Fibroblast of skin of right biceps (primary cell): ENCODE results near the gene SCGB1D1.
"Not testable (repeated sequence)": the region's sequence is repeated elsewhere in the genome, so short reads cannot be mapped to it uniquely, and the experiment has no call there.

Source experiments
- DNase-seq: peaks from one replicate; pipeline ENCODE4 v3.0.0-alpha.2; 2013

The SCGB1D1 gene

DNA sequence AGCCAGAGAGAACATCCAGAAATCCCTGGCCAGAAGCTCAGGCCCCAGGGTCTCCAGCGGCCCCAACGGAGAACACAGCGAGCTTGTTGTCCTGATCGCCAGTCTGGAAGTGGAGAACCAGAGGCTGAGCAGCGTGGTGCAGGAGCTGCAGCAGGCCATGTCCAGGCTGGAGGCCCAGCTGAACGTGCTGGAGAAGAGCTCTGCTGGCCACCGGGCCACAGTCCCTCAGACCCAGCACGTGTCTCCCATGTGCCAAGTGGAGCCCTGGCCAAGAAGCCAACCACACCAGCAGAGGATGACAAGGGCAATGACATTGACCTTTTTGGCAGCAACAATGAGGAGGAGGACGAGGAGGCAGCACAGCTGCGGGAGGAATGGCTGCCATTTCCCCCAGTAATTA is 20.6 kb upstream of the SCGB1D1 start:
- no peak for DNase-seq

DNA sequence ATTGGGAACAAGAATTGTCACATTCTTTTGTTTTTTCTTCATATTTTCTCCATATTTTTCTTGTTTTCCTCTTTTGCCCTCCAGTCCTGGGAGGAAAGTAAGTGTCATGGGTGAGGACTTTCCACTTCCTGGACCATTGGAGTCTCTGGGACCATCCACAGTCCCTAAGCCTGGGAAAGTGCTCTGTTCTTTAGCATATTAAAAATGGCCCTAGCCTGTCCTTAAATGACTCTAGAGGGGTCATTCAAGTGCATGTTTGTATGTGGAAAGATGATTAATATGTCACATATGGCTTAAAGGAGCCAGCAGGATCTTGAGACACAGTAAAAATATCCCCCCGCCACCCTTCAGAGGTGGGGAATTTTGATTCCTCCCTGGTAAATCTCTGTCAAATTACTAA is 20.1 kb upstream of the SCGB1D1 start:
- DNase-seq, result no peak

DNA sequence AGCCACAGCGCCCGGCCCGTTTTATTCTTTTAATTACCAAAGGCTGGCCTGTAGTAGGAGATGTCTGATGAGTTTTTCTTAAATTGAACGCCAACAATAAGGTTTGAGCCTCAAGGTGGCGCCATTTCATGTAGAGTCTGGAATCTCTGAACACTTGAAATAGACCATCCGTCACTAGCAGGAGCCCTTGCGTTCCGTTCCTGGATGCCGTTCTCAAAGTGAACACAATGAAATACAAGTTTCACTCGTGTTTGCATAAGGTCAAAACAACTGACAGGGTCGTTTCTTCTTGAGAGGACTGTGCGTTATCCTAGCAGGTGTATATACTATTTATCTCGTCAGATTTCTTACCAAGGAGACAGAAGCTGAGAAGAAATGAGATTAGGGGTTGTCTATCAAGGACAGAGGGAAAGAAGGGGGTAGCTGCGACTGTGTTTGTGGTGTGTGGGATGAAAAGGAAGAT is 18.7 kb upstream of the SCGB1D1 start:
- DNase-seq, result peak; percentile 62

DNA sequence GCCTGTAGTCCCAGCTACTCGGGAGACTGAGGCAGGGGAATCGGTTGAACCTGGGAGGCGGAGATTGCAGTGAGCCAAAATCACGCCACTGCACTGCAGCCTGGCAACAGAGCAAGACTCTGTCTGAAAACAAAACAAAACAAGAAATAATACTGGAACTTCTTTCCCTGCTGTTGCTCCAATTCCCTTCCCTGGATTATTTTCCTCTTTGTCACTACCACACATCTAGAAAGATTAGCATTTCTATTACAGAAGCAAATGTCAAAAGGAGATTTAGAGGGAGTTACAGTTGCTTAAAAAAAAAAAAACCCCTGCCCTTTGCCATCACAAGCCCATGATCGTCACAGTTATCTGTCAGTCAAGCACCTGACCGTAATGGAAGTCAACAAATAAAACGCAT is 17.7 kb upstream of the SCGB1D1 start:
- DNase-seq, result no peak

DNA sequence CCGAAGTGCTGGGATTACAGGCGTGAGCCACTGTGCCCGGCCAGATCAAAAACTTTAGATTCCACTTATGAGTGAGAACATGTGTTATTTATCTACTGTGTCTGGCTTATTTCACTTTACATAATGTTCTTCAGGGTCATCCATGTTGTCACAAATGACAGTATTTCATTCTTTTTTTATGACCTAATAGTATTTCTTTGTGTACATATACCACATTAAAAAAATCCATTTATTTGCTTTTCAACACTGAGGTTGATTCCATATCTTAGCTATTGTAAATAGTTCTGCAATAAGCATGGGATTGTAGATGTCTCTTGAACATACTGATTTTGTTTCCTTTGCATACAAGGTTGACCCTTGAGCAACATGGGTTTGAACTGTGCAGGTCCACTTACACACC is 13.2 kb upstream of the SCGB1D1 start:
- no peak for DNase-seq

DNA sequence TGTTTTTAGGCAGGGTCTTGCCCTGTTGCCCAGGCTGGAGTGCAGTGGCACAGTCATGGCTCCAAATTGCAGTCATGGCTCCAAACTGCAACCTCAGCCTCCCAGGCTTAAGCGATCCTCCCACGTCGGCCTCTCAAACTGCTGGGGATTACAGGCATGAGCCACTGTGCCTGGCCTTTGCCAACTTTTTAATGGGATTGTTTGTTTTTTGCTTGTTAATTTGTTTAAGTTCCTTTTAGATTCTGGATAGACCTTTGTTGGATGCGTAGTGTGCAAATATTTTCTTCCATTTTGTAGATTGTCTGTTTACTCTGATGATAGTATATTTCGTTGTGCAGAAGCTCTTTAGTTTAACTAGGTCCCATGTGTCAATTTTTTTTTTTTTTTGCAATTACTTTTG is 10.0 kb upstream of the SCGB1D1 start:
- no peak for DNase-seq

DNA sequence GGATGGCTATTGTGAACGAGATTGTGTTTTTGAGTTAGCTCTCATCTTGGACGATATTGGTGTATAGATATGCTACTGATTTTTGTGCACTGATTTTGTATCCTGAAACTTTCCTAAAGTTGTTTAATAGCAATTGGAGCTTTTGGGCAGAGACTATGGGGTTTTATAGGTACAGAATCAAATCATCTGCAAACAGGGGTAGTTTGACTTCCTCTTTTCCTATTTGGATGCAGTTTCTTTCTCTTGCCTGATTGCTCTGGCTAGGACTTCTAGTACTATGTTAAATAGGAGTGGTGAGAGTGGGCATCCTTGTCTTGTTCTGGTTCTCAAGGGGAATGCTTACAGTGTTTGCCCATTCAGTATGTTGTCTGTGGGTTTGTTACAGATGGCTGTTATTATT is 8.9 kb upstream of the SCGB1D1 start:
- no peak for DNase-seq

DNA sequence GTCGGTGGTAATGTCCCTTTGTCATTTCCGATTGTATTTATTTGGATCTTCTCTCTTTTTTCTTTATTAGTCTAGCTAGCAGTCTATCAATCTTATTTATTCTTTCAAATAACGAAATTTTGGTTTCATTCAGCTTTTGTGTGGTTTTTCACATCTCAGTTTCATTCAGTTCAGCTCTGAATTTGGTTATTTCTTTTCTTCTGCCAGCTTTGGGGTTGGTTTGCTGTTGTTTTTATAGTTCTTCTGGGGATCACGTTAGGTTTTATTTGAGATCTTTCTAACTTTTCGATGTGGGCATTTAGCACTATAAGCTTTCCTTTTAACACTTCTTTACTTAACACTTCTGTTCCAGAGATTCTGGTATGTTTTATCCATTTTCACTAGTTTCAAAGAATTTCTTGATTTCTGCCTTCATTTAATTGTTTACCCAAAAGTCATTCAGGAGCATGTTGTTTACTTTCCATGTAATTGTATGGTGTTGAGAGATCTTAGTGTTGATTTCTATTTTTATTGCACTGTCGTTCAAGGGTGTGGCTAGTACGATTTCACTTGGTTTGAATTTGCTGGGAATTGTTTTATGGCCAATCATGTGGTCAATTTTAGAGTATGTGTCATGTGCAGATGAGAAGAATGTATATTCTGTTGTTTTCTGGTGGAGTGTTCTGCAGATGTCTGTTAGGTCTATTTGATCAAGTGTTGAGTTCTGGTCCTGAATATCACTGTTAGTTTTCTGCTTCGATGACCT is 7.7 kb upstream of the SCGB1D1 start:
- DNase-seq, result no peak

DNA sequence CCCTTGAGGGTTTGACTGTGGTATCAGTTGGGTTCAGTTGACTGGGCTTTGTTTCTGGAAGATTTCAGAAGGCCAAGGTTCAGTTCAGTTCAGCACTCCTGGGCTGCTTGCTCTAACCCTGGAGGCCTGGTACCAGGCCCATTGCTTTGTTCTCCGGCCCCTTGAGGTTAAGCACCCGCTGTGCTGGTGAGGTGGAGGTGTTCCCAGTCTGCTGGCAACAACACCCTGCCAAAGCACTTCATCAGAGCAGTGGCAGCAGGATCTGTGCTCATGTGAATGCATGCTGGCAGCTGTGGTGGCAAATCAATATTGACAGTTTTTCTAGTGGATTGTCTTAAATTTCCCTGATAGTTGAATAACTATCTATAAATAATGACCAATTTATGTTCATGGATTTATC is 3.8 kb upstream of the SCGB1D1 start:
- DNase-seq, result no peak

DNA sequence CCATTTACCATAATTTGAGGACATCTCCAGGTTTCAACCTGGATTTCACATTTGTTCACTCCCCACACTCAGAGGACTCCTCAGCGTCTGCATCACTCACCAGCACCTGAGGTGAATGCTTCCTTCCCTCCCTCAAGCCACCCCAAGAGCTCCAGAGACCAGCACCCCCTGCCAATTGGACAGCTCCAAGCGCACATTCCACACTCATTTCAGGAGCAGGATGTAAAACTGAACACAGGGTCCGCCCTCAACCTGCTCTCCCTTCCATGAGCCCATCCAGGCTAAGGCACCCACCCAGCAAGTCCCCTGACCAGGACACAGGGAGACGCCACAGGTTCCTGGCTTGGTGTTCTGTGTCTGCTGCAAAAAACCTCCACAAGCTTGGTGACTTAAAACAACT is 3.9 kb downstream of the SCGB1D1 start:
- peak; percentile 4 for DNase-seq

DNA sequence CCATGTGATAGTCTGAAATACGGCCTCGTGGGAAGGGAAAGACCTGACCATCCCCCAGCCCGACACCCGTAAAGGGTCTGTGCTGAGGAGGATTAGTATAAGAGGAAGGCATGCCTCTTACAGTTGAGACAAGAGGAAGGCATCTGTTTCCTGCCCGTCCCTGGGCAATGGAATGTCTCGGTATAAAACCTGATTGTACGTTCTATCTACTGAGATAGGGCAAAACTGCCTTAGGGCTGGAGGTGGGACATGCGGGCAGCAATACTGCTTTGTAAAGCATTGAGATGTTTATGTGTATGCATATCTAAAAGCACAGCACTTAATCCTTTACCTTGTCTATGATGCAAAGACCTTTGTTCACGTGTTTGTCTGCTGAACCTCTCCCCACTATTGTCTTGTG is 5.0 kb downstream of the SCGB1D1 start:
- DNase-seq, result not testable (repeated sequence)

DNA sequence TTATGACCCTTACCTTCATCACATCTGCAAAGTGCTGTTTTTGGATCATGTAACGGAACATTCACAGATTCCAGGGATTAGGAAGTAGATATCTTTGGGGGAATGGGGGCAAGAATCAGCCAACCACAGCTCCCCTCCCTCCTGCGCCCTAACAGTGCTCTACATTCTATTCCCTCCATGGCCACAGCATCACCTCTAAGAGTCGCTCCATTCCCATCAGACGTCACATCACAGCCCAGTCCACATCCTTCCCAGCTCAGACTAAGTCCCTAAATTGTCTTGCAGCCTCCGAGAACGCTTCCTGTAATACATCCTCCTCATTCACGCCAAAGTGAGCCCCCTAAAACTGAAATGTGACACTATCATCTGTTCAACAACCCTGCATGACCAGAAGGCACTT is 5.9 kb downstream of the SCGB1D1 start:
- no peak for DNase-seq

DNA sequence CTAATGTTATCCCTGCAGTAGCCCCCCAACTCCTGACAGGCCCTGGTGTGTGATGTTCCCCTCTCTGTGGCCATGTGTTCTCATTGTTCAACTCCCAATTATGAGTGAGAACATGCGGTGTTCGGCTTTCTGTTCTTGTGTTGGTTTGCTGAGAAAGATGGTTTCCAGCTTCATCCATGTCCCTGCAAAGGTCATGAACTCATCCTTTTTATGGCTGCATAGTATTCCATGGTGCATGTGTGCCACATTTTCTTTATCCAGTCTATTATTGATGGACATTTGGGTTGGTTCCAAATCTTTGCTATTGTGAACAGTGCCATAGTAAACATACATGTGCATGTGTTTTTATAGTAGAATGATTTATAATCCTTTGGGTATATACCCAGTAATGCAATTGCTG is 7.4 kb downstream of the SCGB1D1 start:
- not testable (repeated sequence) for DNase-seq

DNA sequence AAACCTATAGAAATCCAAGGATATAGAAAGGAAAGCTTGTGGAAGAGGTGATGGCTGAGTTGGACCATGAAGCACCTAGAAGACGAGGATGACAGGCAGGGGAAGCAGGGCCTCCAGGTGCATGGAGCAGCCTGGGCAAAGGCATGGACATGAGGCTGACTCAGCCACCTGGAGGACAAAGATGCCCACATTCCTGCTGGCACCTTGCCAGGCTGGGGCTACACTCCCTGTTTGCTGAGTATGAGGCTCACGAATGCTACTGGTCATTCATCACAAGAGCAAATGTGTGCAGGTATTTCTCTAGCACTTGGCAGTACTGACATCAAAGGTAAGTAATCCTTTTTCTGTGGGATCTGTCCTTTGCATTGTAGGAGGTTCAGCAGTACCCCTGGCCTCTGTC is 11.4 kb downstream of the SCGB1D1 start:
- DNase-seq, result no peak

DNA sequence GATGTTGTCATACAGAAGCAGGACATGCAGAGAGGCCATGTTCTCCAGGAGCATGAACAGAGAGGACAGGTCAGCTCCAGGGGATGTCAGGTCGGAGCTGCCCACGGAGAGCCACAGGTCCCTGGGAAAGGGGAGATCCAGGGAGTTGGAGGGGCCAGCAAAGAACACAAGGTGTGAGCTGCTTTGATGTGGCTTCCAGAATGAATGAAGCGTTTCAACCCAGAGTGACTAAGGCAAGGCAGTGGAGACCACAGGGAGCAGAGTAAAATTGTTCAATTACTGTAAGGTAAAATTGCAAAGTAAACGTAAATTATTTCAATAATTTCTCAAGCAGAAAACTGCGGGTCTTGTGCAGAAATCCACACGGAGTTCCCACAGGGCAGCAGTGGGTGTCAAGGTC is 12.9 kb downstream of the SCGB1D1 start:
- no peak for DNase-seq

DNA sequence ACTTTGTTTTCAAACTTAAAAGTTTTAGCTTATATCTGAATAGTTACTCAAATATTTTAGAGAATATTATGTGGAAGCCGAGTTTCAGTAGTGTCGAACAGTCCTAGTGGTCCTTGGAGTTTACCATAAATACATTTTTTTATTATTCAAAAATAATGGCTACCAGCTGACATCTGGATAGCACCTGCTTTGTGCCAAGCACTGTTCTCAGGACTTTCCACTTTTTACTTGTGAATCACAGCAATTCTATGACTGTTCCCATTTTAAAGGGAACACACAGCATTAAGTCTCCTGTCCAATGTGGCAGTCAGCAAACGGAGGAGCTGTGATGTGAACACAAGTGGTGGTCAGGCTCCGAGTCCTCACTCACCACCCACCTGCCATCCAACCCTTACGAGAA is 14.4 kb downstream of the SCGB1D1 start:
- DNase-seq, result no peak

DNA sequence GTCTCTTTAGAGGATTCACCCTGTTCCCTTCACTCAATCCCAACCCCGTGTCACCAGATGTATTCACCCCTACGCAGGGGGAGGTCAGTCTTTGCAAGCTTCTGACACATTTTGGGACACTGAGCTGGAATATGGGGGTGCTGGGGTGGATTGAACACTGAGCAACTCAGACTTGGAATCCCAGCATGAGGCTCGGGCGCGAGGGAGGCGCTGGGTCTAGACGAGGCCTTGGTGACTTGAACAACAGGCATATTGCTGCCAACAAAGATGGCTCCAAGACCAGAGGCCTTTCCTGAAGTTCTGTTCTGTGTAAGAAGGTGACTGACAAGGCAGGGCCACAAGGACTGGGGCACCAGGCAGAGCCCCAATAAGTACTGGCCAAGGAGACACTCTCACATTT is 15.4 kb downstream of the SCGB1D1 start:
- DNase-seq, result no peak

DNA sequence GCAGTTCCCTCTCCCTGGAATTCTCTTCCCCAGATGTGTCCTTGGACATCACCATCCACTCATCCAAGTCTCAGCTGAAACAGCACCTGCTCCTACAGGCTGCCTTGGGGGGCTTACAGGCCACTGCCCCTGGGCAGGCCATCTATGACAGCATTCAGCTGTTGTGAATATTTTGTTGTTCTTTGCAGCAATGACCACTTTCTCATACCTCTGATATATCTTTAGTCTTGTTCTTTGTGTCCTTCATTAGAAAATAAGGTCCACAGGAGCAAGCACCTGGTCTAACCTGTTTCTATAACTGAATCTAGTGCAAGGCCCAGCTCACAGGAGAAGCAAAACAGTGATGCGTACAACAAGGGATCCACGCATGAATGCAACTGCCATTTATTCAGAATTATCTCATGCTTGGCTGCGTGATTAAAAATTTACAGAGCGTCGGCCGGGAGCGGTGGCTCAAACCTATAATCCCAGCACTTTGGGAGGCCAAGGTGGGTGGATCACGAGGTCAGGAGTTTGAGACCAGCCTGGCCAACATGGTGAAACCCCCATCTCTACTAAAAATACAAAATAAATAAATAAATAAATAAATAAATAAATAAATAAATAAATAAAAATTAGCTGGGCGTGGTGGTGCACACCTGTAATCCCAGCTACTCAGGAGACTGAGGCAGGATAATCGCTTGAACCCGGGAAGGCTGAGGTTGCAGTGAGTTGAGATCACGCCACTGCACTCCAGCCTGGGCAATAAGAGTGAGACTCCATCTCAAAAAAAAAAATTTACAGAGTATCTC is 16.5 kb downstream of the SCGB1D1 start:
- not testable (repeated sequence) for DNase-seq

DNA sequence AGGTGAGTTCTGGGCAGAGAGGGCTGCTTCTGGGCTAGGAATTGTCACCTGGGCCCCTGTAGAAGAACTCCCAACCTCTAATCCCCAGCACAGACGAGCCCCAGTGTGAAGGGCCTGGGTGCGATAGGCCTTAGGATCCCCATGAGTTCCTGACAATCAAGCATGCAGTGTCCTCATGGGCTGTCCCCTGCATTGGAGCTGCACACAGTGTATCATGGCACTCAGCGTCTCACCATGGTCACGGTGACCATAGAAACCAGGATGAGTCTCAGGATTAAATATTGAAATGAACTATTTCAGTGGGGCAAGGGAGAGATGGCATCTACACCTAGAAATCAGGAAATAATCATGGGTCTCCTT is 18.7 kb downstream of the SCGB1D1 start:
- DNase-seq, result no peak

DNA sequence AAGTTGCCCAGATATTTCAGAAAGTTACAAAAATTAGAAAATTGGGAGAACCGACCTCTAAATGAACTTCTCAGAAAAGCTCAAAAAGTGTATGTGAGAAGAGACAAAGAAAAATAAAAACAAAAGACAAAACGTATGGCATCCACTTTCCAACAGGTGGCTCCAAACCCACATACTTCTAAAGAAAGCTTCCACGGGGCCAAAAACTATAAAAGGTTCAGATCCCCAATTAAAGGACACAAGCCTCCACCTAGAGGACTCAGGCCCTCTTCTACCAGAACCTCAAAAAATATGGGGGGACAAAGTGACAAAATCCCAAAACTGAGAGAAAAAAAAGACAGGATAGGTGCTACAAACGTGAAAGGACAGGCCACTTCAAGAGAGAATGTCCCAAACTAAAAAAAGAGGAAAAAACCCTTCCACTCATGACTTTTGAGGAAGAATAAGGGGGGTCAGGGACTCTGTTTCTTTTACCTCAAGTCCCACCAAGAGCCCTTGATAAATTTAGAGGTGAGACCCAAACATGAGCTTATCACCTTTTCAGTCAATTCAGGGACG is 27.3 kb downstream of the SCGB1D1 start:
- DNase-seq, result no peak

DNA sequence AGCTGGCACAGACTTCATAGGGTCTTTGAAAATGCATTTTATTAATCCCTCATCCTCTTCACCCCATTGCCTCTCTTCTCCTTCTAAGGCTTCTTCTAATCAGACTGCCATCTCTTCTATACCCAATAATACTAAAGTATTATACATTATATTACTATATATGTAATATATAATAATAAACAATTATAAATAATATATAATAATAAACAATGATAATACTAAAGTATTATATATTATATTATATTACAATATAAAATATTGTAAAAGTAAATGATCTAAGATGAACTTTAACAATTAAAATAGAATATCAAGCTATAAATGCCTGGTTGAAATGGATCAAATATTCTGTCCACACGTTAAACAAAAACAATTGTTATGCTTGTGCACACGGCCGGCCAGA is 31.5 kb downstream of the SCGB1D1 start:
- DNase-seq, result no peak

DNA sequence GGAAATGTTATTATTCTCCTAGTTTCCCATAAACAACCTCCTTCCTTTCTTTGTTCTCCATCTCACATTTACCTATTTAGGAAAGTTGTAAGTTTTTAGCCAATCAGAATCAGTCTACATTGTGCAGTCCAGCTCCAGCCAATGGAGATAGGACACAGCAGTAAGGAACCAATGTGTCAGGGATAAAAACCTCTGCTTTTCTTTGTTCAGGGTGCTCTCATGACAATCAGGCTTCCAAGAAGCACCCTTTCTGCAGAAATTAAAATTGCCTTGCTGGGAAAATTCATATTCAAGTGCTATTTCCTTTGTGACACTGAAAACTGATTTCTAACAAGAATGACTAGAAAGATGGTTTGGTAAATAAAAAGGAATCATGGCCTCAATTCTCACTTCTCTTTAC is 33.1 kb downstream of the SCGB1D1 start:
- DNase-seq, result peak; percentile 8

DNA sequence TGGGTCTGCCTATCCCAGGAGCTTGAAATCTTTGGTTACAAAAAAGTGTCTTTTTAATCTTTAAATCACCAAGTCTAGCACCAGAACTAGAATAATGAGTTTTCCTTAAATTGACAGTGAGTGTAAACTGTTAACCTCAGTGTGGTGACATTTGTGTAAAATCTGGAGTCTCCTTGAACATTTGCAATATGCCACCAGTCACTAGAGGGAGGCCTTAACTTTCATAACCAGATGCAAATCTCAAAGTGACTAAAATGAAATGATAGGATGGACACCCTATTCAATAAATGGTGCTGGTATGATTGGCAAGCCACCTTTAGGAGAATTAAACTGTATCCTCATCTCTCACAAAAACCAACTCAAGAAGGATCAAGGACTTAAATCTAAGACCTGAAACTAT is 43.7 kb downstream of the SCGB1D1 start:
- no peak for DNase-seq

DNA sequence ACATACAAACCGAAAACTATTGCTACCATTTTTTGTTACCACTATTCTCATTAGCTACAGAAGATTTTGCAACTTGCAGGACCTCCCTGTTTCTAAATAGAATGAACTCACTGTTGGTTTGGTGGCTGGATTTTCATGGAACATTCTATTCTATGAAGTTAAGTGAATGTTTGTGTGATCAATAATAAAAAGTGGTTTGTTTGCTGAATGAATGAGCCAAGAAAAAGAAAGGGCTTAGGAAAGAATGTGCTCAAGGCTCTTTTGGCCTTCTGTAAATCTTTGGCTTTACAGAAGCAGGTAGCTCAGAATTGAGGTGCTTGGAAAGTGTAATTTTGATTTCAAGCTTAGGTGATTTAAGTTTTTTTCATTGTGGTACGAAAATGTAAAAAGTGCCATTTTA is 46.2 kb downstream of the SCGB1D1 start:
- DNase-seq, result no peak
